Lower leg skin (tissue), 4 donors: ENCODE results near the gene SRD5A2. TPM values are rescaled to one million over a fixed set of nuclear protein-coding genes. Genes with fewer than 3 reads are reported as not detected.

Source experiments
- DNase-seq, 2 donors: peaks; one replicate each; pipeline ENCODE4 v3.0.0-alpha.2; 2019; ENCODE audit warnings: low spot score in 2 of 2
- H3K4me3 ChIP-seq: fragments of 200-600 bp; sonication (generic); 2 replicates; pipeline ENCODE4 v1.5.1; 2017; ENCODE audit warnings: mild to moderate bottlenecking, low read depth; ENCODE audit not compliant: poor library complexity, severe bottlenecking
- POLR2A ChIP-seq, 2 donors: fragments of 450-650 bp; IDR thresholded peaks; one replicate each; pipeline ENCODE4 v1.6.1; 2016 to 2017; ENCODE audit warnings: antibody characterized with exemption in 2 of 2, mild to moderate bottlenecking in 1 of 2, moderate library complexity in 1 of 2
- WGBS, 2 donors: methylation state at CpG; one replicate each; pipeline ENCODE4 v1.1.5; 2018; 5-methylcytosine and 5-hydroxymethylcytosine counted together
- intact Hi-C: fragments of 100-400 bp; cut with DNase I; formaldehyde crosslinking; loops from one replicate; pipeline ENCODE4 v1.15.0; 2023; ENCODE audit warnings: low total_unique reads
- total RNA-seq, 4 donors: library from RNA; depleted of rRNA; stranded (reverse); fragments of >200 nt; gene quantifications; one replicate each; pipeline ENCODE4 v1.1.0, GENCODE V29; 2016
- TF ChIP-seq, protein P1 (sequence below), 3 donors: fragments of 450-650 bp; IDR thresholded peaks; one replicate each; pipeline ENCODE4 v1.5.1; 2016; ENCODE audit warnings: antibody characterized with exemption in 3 of 3, mild to moderate bottlenecking in 3 of 3, moderate library complexity in 2 of 3

Gene SRD5A2
- total RNA-seq, 4 donors from 2014 or later: not detected

DNA sequence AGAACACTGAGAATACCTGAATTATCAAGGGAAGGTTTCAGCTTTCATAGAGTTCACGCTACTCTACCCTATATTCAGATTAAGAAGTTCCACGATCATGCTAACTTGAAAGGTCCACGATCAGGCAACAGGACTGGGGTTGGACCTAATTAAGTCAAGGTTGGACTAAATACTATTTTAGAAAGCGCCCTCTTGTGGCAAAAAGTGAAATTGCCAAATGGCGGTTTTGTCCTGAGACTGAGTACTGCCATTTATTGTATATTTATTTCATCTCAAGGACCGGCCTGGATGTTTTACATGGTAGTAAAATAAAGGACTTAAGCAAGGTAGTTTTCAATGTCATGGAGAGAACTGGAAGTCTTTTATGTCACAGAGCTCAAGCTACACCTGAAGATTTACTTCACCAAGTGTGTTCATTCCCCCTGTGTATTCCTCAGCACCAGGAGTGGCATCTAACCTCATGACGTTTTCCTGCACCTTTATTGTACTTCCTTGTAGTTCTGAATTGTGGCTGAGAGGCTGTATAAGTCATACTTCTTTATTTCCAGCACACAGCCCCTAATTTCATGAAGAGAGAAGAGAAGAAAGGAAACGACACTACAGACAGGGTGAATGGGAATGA is 56.8 kb downstream of the SRD5A2 start:
- peak in 1 of 2 donors; percentile 32 for DNase-seq
- intact Hi-C loops: no loop called here
- H3K4me3 ChIP-seq: no peak overlapping the region
- TF ChIP-seq, protein P1, sequence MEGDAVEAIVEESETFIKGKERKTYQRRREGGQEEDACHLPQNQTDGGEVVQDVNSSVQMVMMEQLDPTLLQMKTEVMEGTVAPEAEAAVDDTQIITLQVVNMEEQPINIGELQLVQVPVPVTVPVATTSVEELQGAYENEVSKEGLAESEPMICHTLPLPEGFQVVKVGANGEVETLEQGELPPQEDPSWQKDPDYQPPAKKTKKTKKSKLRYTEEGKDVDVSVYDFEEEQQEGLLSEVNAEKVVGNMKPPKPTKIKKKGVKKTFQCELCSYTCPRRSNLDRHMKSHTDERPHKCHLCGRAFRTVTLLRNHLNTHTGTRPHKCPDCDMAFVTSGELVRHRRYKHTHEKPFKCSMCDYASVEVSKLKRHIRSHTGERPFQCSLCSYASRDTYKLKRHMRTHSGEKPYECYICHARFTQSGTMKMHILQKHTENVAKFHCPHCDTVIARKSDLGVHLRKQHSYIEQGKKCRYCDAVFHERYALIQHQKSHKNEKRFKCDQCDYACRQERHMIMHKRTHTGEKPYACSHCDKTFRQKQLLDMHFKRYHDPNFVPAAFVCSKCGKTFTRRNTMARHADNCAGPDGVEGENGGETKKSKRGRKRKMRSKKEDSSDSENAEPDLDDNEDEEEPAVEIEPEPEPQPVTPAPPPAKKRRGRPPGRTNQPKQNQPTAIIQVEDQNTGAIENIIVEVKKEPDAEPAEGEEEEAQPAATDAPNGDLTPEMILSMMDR (IDR thresholded peaks at IDR 0.05): no peak
- no peak for TF ChIP-seq POLR2A (IDR thresholded peaks at IDR 0.05)
- WGBS, 2 donors: 38 to 43% methylated on average over 8 of the region's 8 CpGs

DNA sequence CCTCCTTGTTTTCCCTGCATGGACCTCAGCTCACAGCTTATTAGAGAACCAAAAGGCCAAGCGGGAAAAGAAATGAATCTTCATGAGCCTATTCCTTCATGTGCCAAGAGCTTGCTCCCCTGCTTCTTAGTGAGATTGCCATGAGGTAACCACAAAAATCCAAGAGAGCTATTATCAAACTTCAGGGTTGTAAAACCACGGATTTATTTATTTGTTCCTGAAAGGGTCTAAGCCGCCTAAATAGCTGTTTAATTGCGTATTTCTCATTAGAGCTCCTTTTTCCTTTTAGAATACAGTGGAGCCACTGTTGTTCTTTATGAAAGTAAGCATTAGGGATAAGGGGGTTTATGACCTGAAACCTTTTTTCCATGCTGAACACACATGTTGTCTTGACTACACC is 58.0 kb downstream of the SRD5A2 start:
- DNase-seq: no peak
- H3K4me3 ChIP-seq: no peak overlapping the region
- intact Hi-C loops: no loop called here
- whole genome bisulfite sequencing, 2 donors: 72 to 83% methylated on average over 4 of the region's 4 CpGs
- no peak for TF ChIP-seq POLR2A (IDR thresholded peaks at IDR 0.05)
- TF ChIP-seq, protein P1 (IDR thresholded peaks at IDR 0.05): no peak

DNA sequence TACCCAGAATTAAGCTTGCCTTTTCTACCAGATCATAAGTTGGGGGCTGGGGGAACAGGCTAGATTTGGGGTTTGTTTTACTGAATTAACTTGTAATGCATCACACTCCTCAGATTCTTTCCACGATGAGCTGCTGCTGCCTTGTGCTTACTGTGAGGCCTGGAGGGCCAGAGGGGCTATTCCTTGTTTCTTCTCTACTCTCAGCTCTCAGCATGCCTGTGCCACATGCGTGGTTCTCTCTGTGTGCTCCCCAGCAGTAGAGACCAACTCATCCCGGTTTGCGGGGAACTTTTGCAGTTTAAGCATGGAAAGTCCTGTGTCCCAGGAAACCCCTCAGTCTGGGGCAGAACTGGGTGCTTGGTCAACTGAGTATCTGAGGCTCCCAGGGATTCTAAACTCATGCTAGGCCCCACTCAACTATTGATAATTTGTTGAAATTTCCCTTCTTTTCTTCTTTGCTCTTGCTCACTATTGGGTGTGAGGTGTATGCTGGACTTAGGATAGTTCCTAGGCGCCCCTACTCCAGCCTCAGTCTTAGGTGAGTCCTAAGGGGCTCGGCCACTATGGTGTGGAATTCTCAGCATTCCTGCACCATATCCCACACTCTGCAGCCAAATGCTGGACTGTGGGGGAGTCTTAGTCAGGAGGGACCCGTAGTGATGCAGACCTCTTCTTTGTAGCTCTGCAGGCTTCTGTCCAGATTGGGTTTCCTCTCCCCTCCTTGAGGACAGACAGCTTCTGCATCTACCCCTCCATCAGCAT is 63.1 kb downstream of the SRD5A2 start:
- TF ChIP-seq, protein P1 (IDR thresholded peaks at IDR 0.05): no peak
- TF ChIP-seq POLR2A (IDR thresholded peaks at IDR 0.05): no peak
- 83 to 87% methylated on average over 7 of the region's 7 CpGs for WGBS, 2 donors
- no peak overlapping the region for H3K4me3 ChIP-seq
- intact Hi-C loops: no loop called here
- no peak for DNase-seq

DNA sequence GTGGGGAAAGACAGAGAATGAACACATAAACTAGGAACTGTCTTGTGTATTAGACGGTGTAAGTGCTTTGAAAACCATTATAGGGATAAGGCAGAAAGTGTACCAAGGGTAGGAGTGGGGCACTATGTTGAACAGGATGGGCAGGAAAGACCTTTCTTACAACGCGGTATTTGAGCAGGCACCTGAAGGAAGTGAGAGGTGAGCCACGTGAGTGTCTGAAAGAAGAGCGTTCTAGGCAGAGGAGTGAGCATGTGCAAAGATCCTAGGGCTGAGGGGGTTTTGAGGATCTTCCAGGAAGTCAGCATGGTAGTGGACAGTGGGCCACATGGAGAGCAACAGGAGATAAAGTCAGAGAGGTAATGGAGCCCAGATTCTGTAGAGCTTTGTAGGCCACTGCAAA is 65.2 kb downstream of the SRD5A2 start:
- TF ChIP-seq POLR2A (IDR thresholded peaks at IDR 0.05): no peak
- TF ChIP-seq, protein P1 (IDR thresholded peaks at IDR 0.05): no peak
- intact Hi-C loops: no loop called here
- H3K4me3 ChIP-seq: no peak overlapping the region

DNA sequence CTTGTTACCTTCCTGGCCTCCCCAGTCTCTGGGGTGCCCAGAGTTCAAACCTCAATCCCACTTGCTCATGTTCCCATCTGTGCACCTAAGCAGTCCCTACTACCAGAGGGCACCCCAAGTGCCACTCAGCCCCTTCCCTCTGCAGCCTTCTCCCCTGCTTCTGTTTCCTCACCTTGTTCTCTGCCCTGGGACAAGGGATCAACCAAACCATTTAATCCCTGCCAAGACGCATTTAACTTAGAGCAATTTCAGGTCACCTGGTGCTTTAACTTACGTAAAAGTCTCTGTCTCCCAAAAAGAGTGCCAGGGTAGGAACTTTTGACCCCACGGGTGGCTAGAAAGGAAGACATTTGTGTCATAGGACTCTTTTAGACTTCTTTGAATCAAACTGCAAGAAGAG is 67.2 kb downstream of the SRD5A2 start:
- intact Hi-C loops: no loop called here
- no peak overlapping the region for H3K4me3 ChIP-seq
- TF ChIP-seq, protein P1 (IDR thresholded peaks at IDR 0.05): no peak
- no peak for DNase-seq
- WGBS, 2 donors: 91 to 94% methylated on average over 3 of the region's 3 CpGs

More for the DNA sequence above, 65.2 kb downstream of the SRD5A2 start:
- DNase-seq: no peak
- WGBS, 2 donors: 85 to 90% methylated on average over 5 of the region's 5 CpGs
